GM23338 (cell line): Measurements from ENCODE around the gene RADIL. TPM values are rescaled to one million over a fixed set of nuclear protein-coding genes. Genes with fewer than 3 reads are reported as not detected.

Source experiments
- ATAC-seq: fragments of 200-7000 bp; cut with Tn5 transposase; 3 replicates; pipeline ENCODE4 v1.9.1; 2020
- DNase-seq: peaks from one replicate; pipeline ENCODE4 v3.0.0-alpha.2; 2015; ENCODE audit warnings: low spot score
- H2AFZ ChIP-seq: fragments of 200-600 bp; sonication (generic); 2 replicates; pipeline ENCODE4 v1.8.0; 2016; ENCODE audit warnings: antibody characterized with exemption, mild to moderate bottlenecking, moderate library complexity
- H3F3A ChIP-seq: fragments of 200-600 bp; sonication (generic); replicated peaks from 2 replicates; pipeline ENCODE4 v1.8.0; 2017; ENCODE audit warnings: antibody characterized with exemption, mixed run types, low read depth
- H3K27ac ChIP-seq: fragments of 200-600 bp; sonication (generic); 2 replicates; pipeline ENCODE4 v1.6.1; 2016; ENCODE audit warnings: low read depth
- H3K27me3 ChIP-seq: fragments of 200-600 bp; sonication (generic); 2 replicates; pipeline ENCODE4 v1.8.0; 2016; ENCODE audit warnings: mild to moderate bottlenecking, mixed run types, moderate library complexity; ENCODE audit not compliant: insufficient read depth
- H3K36me3 ChIP-seq: fragments of 200-600 bp; sonication (generic); 2 replicates; pipeline ENCODE4 v1.8.0; 2016; ENCODE audit warnings: mild to moderate bottlenecking; ENCODE audit not compliant: insufficient read depth
- H3K4me1 ChIP-seq: fragments of 200-600 bp; sonication (generic); 2 replicates; pipeline ENCODE4 v1.8.0; 2016; ENCODE audit warnings: mild to moderate bottlenecking, moderate library complexity; ENCODE audit not compliant: insufficient read depth
- H3K4me2 ChIP-seq: fragments of 200-600 bp; sonication (generic); 2 replicates; pipeline ENCODE4 v1.7.1; 2017; ENCODE audit warnings: mixed run types
- H3K4me3 ChIP-seq: fragments of 200-600 bp; sonication (generic); 2 replicates; pipeline ENCODE4 v1.6.1; 2016; ENCODE audit warnings: mixed run types
- H3K79me2 ChIP-seq: fragments of 200-600 bp; sonication (generic); replicated peaks from 2 replicates; pipeline ENCODE4 v1.8.0; 2017; ENCODE audit warnings: mild to moderate bottlenecking; ENCODE audit not compliant: insufficient read depth
- H3K9me2 ChIP-seq: fragments of 200-600 bp; sonication (generic); 2 replicates; pipeline ENCODE4 v1.8.0; 2017; ENCODE audit not compliant: insufficient read depth
- H4K20me1 ChIP-seq: fragments of 200-600 bp; sonication (generic); replicated peaks from 2 replicates; pipeline ENCODE4 v1.8.0; 2017; ENCODE audit warnings: mild to moderate bottlenecking; ENCODE audit not compliant: insufficient read depth
- H3K27ac Mint-ChIP-seq: 2 replicates; pipeline ENCODE4 v1.8.0; 2020; ENCODE audit warnings: inconsistent platforms, mild to moderate bottlenecking, moderate library complexity, mixed read lengths
- H3K27me3 Mint-ChIP-seq: 3 replicates; pipeline ENCODE4 v1.8.0; 2022; ENCODE audit warnings: low read depth, mild to moderate bottlenecking, moderate library complexity, mixed read lengths, inconsistent platforms; ENCODE audit not compliant: insufficient read depth, poor library complexity
- H3K36me3 Mint-ChIP-seq: 3 replicates; pipeline ENCODE4 v1.8.0; 2021; ENCODE audit warnings: low read depth, mild to moderate bottlenecking, inconsistent platforms, moderate library complexity, mixed read lengths
- H3K4me1 Mint-ChIP-seq: 3 replicates; pipeline ENCODE4 v1.8.0; 2020; ENCODE audit warnings: mild to moderate bottlenecking, inconsistent platforms, mixed read lengths
- H3K4me3 Mint-ChIP-seq: 3 replicates; pipeline ENCODE4 v1.8.0; 2021; ENCODE audit warnings: moderate library complexity, mild to moderate bottlenecking, inconsistent platforms, mixed read lengths
- H3K9me3 Mint-ChIP-seq: 3 replicates; pipeline ENCODE4 v1.8.0; 2020; ENCODE audit warnings: moderate library complexity, mild to moderate bottlenecking, inconsistent platforms, mixed read lengths
- CTCF ChIP-seq, 2 experiments: fragments of 200-600 bp in 1 of 2; sonication (generic) in 1 of 2; conservative IDR thresholded peaks; 2 replicates each; pipeline versions ENCODE4 v1.5.1 to v1.6.1; 2016 to 2017; ENCODE audit warnings: antibody characterized with exemption in 2 of 2, low read depth in 2 of 2, mild to moderate bottlenecking in 2 of 2, moderate library complexity in 1 of 2
- ETS1 ChIP-seq: IDR thresholded peaks from 2 replicates; pipeline ENCODE4 v1.6.1; 2016; ENCODE audit warnings: antibody characterized with exemption
- POLR2AphosphoS5 ChIP-seq: IDR thresholded peaks from 2 replicates; pipeline ENCODE4 v1.6.1; 2016; ENCODE audit warnings: antibody characterized with exemption, low read depth
- ZNF462 ChIP-seq: fragments of 250-450 bp; sonication (Bioruptor Pico); IDR thresholded peaks from 2 replicates; pipeline ENCODE4 v1.5.0; 2020; ENCODE audit warnings: mild to moderate bottlenecking, moderate library complexity
- polyA plus RNA-seq: library from polyadenylated mRNA; unstranded; fragments of >200 nt; fragmentation: Nextera tagmentation; extraction: Ambion mirVana; gene quantifications from 2 replicates; pipeline ENCODE4 v1.2.1, GENCODE V29; 2016
- total RNA-seq: library from RNA; depleted of rRNA; stranded (reverse); fragments of >200 nt; shearing (Covaris generic); gene quantifications from 2 replicates; pipeline ENCODE4 v1.2.3, GENCODE V29; 2014

RADIL gene
- total and polyA plus RNA-seq, 2 experiments from 2014 or later, result 4.3 to 9.8 TPM

GRCh38 chr7:4754433-4755010 lies 129.0 kb downstream of the RADIL start (continued):
- TF ChIP-seq ZNF462, result no peak
- TF ChIP-seq POLR2AphosphoS5, result no peak
- no peak for TF ChIP-seq ETS1

- peak; percentile 99 for ATAC-seq
- no peak overlapping the region for H3K4me3 Mint-ChIP-seq
- no peak overlapping the region for H3K27ac Mint-ChIP-seq
- no peaks in the 10 kb centered on the region for H3K4me1 Mint-ChIP-seq
- Histone ChIP-seq H3K79me2 (0 out of 2 replicates have a peak, but pooled peaks cover 2% of the 10 kb centered on the region), H3K4me1 (no peaks in the 10 kb centered on the region), H3F3A (no peaks in the 10 kb centered on the region), H3K9me2 (no peaks in the 10 kb centered on the region), H3K27ac (no peak overlapping the region), H3K4me2 (no peak overlapping the region), H2AFZ (no peak overlapping the region), H3K4me3 (no peak overlapping the region), H3K36me3 (no peaks in the 10 kb centered on the region), H3K27me3 (no peaks in the 10 kb centered on the region), H4K20me1 (peaks cover 8% of the 10 kb centered on the region; the same call in 1 of the 2 replicates)
- H3K27me3 Mint-ChIP-seq, result peaks cover under 1% of the 10 kb centered on the region
- H3K9me3 Mint-ChIP-seq, result no peaks in the 10 kb centered on the region
- DNase-seq, result peak; percentile 89
- TF ChIP-seq ETS1, result no peak
- peak; percentile 84 to 96 for TF ChIP-seq CTCF (conservative IDR thresholded peaks at IDR 0.05; ENCODE audit: low read depth in 2 of 2)
- H3K36me3 Mint-ChIP-seq, result peaks cover 8% of the 10 kb centered on the region
Observed at GRCh38 chr7:4753598-4754432, 129.7 kb downstream of the RADIL start.
